Measurements from ENCODE around the gene MCF2L.
"Not testable (repeated sequence)": the region's sequence is repeated elsewhere in the genome, so short reads cannot be mapped to it uniquely, and the experiment has no call there.

Gene MCF2L

DNA sequence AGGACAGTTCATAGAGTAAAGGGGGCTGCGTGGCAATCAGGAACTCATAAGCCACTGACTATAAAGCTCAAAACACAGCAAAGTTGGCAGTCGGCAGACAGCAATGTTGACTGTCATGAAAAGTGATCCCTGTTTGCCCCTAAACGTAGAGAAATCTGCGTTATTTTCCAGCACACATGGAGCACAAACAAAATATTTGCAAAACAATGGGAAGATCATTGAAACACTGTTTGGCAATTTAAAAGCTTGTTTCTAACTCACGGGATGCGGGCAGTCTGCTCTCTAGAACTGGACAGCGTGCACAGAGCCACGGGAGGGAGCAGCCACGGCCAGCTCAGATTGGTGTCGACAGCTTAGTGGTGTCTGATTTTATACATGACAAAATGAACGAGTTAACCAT, 130.1 kb downstream of the MCF2L start:
- no peak for DNase-seq

DNA sequence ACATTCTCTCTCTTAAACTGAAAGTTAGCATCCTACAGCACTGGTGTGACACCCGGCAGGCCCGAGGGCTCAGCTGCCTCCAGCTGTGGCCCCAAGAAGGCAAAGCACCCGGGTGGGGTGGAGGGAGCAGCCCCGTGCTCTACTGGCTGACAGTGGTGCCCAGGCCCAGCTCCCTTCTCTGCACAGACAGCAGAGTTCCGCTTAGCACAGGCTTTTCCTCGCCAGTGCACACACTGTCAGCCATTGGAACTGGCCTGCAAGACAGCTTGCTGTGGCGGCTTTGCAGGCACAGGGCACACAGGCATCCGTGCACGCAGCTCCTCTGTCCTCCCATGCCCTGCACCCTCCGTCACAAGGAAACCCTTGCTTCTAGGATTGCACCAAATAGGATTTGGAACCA, 133.3 kb downstream of the MCF2L start:
- DNase-seq, result not testable (repeated sequence)

DNA sequence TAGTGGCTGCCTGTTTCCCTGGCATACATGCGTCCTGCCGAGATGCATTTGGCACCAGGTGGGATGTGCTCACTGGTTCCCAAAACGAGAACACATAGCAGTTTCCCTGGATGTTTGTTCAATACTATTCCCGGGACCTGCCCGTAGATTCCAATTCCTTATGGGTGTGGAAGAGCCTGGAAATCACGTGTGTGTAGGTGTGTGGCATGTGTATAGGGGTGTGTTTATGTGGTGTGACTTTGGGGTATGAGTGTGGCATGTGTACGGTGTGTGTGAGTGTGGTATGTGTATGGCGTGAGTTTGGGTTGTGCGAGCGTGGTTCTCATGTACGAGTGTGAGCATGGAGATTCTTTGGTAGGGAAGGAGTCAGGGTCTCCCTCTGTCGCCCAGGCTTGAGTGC, 133.7 kb downstream of the MCF2L start:
- no peak for DNase-seq

DNA sequence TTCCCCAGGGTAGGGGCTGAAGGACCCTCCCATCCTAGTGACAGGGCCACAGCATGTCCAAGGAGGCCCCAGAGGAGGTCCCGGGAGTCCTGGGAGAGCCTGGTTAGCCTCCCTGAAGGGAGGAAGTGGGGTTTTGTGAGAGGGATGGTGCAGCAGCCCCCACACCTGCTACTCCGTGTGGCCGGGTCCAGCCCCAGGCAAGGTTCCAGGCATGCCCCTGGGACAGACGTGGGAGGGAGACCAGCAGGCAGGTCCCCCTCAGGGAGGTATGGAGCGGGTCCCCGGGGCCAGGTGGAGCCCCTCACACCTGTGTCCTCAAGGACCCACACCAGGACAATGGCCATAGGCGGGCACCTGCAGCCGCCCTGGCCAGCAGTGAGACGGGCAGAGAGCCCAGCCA, 134.6 kb downstream of the MCF2L start:
- no peak for DNase-seq

DNA sequence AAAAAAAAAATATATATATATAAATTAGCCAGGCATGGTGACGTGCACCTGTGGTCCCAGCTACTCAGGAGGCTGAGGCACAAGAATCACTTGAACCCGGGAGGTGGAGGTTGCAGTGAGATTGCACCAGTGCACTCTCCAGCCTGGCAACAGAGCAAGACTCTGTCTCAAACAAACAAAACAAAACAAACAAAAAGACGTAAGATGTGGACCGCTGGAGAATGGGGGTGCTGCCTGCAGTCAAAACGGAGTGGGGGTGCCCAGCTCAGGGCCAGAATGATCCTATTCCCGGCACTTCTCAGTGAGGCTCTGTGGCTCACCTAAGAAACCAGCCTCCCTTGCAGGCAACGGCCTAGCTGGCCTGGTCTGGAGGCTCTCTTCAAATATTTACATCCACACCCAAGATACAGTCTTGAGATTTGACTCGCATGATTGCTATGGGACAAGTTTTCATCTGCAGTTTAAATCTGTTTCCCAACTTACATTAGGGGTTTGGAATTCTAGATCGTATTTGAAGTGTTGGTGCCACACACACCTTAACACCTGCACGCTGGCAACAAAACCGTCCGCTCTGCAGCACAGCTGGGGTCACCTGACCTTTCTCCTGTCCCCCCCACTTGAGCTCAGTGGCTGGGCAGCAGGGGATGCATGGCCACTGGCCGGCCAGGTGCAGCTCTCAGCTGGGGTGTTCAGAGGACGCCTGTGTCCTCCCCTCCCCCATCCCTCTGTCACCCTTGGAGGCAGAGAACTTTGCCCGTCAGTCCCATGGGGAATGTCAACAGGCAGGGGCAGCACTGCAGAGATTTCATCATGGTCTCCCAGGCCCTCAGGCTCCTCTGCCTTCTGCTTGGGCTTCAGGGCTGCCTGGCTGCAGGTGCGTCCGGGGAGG, 136.3 kb downstream of the MCF2L start, which contains the start of gene F7:
F7 (plus strand) TSS at position 760 of the 889 bp plus-strand sequence; CDS start at position 811, 51 bp downstream.
- DNase-seq, result peak; percentile 86

DNA sequence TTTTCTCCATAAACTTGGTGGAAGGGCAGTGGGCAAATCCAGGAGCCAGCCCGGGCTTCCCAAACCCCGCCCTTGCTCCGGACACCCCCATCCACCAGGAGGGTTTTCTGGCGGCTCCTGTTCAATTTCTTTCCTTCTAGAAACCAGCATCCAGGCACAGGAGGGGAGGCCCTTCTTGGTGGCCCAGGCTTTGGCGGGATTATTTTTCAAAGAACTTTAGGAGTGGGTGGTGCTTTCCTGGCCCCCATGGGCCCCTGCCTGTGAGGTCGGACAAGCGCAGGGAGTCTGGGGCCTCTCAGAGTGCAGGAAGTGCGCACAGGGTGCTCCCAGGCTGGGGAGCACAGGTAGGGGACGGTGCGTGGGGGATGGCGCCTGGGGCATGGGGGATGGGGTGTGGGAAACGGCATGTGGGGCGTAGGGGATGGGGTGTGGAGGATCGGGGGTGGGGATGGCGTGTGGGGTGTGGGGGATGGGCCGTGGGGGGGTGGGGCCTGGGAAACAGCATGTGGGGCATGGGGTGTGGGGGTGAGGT, 137.0 kb downstream of the MCF2L start:
- DNase-seq, result no peak

DNA sequence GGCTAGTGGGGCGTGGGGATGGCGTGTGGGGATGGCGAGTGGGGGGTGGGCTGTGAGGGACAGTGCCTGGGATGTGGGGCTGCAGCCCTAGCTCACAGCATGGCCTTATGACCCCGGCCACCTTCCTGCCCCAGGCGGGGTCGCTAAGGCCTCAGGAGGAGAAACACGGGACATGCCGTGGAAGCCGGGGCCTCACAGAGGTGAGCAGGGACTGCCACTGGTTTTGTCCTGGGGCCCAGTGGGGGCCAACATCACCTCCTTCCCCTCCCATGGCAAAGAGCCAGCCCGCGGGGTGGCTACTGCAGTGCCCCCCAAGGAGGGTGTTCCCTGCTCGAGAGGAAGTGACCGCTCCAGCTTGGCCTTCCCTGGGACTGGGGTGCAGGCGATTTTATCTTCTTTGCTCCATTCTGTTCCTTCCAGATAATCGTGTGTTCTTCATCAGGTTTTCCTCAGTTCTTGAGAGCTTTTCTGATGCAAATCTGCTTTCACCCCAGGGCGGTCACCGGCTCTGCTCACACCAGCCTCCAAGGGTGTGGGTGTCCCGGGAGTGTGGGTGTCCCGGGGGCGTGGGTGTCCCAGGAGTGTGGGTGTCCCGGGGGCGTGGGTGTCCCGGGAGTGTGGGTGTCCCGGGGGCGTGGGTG, 137.8 kb downstream of the MCF2L start:
- peak; percentile 31 for DNase-seq

DNA sequence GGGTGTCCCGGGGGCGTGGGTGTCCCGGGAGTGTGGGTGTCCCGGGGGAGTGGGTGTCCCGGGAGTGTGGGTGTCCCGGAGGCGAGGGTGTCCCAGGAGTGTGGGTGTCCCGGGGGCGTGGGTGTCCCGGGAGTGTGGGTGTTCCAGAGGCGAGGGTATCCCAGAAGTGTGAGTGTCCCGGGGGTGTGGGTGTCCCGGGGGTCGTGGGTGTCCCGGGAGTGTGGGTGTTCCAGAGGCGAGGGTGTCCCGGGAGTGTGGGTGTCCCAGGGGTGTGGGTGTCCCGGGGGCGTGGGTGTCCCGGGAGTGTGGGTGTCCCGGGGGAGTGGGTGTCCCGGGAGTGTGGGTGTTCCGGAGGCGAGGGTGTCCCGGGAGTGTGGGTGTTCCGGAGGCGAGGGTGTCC, 139.5 kb downstream of the MCF2L start:
- DNase-seq, result not testable (repeated sequence)

DNA sequence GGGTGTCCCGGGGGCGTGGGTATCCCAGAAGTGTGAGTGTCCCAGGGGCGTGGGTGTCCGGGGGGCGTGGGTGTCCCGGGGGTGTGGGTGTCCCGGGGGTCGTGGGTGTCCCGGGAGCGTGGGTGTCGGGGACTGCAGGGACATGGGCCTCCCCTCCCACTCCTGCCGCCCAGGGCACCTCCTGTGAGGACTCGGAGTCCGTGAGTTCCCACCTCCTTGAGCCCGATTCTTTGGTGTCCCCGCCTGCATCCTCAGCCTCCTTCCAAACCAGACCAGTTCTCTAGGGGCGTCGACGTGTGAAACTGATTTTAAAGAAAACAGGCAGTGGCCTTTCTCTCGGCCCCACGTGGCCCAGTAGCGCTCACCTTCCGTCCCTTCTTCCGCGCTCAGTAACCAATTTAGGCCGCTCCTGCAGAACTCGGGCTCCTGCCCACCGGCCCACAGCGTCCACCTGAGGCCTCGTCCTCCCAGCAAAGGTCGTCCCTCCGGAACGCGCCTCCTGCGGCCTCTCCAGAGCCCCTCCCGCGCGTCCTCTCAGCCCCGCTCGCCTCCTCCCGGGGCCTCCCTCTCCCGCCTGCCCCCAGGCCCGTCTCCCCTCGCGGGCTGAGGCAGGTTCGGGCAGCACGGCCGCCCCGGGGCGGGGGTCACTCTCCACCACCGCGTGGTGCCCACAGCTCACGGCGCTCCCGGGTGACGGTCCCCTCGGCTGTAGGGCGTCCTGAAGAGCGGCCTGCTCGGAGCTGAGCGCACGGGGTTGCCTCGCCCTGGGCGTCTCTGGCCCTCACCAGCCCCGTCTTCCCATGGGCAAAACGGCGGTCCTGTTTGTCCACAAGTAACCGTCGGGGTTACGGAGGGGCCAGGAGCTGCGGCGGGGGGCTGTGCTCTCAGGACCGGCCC, 140.4 kb downstream of the MCF2L start:
- DNase-seq, result peak; percentile 34

DNA sequence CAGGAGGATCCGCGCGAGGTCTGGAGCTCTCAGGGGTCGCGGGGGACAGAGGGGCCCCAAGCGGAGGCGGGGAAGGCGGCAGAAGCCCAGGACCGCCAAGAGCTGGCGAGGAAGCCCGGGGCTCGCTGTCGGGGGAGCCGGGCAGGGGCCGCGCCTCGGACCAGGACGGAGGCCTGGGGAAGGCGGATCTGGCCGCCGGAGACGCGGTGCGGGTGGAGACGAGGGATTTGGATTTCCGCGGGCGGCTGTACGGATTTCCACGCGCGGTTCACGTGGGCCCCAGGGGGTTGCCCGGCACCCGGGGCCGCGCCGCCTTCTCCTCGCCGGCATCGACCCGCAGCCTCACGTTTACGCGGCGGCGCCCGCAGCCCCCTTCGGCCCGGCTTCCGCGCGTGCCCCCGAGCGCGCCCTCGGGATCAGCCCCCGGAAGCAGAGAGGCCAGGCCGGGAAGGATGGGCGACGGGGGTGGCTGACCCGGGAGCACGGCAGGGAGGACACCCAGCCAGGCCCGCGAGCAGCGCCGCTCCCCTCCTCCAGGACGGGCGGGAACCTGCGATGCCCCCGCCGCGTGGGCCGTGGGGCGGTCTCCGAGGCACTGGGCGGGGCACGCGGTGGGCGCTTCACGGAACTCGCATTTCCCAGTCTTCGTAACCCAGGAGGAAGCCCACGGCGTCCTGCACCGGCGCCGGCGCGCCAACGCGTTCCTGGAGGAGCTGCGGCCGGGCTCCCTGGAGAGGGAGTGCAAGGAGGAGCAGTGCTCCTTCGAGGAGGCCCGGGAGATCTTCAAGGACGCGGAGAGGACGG, 141.2 kb downstream of the MCF2L start:
- peak; percentile 42 for DNase-seq

DNA sequence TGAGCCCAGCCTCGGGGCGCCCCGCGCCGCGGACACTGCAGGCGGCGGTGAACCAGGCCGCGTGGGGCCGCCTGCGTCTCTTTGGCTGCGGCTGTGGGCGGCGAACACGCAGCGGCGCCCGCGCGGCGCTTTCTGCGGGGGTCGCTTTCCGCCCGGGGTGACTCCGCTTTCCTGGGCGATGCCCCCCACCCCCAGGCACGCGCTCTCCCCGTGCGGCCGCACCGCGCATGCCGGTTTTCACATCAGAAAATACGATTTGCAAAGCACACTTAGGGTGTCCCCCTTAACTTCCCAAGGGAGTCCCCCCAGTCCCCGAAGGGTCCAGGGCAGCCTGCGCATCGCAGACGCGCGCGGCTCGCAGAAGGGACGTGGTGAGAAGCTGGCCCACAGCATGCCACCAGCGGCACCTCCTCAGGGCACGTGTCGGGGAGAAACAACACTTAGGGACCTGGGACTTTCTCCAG, 141.9 kb downstream of the MCF2L start:
- DNase-seq, result no peak

DNA sequence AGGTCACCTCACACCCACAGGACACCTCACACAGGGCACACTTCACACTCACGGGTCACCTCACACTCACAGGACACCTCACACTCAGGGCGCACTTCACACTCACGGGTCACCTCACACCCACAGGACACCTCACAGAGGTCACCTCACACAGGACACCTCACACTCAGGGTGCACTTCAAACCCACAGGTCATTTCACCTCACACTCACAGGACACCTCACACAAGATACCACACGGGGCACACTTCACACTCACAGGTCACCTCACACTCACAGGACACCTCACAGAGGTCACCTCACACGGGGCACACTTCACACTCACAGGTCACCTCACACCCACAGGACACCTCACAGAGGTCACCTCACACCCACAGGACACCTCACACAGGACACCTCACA, 142.8 kb downstream of the MCF2L start:
- not testable (repeated sequence) for DNase-seq

DNA sequence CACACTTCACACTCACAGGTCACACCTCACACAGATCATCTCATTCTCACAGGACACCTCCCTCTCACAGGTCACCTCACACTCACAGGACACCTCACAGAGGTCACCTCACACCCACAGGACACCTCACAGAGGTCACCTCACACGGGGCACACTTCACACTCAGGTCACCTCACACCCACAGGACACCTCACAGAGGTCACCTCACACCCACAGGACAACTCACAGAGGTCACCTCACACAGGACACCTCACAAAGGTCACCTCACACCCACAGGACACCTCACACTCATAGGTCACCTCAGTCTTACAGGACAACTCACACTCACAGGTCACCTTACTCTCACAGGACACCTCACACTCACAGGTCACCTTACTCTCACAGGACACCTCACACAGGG, 143.5 kb downstream of the MCF2L start:
- not testable (repeated sequence) for DNase-seq

DNA sequence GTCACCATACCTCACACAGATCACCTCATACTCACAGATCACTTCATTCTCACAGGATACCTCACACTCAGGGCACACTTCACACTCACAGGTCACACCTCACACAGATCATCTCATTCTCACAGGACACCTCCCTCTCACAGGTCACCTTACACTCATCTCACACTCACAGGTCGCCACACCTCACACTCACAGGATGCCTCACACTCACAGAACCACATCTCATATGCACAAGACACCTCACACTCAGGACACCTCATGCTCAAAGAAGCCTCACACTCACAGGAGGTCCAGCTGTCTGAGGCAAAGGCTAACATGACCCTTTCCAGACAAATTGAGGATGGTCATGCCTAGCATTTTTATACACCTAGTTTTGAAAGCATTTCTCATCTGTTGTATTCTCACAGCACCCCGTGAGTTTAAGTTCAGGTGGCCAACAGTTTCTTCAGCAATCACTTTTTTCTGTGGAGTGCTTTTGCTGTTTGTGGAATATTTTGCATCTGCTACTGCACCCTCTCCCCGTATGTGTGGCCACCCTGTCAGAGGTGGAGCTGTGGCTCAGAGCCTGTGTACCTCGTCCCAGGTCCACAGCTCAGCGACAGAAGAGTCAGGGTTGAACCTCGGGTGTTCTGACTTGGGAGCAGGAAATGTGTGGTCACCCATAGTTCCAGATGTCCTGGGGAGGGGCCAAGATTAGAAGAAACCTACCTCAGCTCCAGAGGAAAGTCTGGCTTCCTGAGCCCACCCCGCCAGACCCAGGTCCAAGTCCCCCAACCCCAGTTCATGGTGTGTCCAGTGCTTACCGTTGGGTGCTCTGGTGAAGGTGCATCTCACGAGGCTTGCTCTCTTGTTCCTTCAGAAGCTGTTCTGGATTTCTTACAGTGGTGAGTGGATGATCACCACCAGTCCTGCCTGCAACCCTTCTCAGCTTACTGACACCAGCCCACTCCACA, 144.2 kb downstream of the MCF2L start:
- no peak for DNase-seq

DNA sequence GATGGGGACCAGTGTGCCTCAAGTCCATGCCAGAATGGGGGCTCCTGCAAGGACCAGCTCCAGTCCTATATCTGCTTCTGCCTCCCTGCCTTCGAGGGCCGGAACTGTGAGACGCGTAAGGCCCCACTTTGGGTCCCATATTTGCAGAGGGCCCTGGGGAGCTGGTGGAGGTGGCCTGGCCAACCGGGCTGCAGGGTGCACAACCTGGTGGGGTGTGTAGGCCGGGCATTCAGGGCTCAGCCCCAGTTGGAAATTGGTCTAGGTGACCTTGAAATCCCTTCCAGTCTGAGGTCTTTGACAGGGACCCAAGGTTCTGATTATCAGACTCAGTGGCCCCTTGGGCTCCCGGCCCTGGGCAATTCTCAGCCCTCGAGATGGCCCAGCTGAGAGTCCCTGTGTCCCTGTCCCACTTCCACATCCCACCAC, 144.8 kb downstream of the MCF2L start:
- no peak for DNase-seq

DNA sequence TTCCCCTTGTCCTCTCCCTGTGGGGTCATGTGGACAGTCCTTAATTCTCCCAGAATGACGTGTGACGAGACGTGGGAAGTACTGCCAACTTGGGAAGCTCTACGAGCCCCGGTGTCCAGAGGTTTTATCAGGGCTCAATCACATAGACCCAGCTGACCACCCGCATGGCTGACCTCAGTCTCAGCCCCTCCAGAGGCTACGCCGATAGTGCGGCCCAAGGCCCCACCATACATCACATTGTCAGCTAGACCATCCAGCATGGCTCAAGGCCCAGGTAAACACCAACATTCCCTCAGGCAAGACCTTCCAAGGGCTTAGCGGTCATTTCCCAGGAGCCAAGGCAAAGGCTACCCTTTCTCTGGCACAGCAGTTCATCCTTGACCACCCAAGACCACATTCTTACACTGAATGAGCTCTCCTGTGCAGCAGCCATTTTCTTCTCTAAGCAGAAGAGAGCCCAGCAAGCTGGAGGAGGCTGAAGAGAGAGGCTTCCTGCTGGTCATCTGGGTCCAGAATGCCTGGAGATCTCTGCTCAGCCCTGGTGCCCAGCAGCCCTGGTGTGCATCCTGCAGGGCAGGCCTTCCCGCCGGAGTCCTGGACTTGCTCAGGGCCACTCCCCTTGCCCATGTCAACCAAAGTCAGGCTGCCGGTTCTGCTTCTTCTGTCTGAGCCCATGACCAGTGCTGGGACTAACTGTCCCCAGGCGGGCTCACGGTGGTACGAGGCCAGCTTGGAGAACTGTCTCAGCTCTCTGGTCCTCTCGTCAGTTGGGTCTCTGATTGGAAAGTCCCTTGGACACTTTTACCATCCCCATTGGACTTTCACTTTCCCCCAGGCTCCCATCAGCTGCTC, 145.7 kb downstream of the MCF2L start:
- no peak for DNase-seq

DNA sequence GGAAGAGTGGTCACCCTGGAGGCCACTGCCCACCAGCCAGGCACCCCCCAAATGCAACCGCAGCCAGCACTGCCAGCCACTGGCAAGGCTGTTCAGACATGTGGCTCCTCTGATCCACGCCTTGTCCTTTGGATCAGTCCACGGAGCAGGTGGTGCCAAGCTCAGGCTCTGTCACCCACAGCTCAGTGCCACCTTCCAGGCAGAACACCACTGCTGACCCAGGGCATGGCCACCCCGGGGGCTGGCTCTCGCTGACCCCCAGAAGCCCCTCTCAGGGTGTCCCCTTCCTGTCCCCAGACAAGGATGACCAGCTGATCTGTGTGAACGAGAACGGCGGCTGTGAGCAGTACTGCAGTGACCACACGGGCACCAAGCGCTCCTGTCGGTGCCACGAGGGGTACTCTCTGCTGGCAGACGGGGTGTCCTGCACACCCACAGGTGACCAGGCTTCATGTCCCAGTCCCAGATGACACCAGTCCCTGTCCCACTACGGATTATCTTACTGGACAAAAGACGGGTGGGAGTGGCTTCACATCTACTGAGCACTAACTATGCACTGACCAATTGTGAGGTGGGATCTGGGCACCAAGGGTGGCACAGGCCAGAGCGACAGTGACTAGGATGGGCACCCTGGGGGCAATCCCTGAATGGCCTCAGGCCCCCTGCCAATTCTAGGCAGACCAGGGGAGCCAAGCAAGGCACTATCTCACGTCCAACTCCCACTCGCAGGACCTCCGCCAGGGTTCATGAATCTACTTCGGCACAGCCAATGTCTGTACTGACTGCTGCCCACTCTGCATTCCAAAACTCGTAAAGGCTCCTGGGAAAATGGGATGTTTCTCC, 146.6 kb downstream of the MCF2L start:
- no peak for DNase-seq

DNA sequence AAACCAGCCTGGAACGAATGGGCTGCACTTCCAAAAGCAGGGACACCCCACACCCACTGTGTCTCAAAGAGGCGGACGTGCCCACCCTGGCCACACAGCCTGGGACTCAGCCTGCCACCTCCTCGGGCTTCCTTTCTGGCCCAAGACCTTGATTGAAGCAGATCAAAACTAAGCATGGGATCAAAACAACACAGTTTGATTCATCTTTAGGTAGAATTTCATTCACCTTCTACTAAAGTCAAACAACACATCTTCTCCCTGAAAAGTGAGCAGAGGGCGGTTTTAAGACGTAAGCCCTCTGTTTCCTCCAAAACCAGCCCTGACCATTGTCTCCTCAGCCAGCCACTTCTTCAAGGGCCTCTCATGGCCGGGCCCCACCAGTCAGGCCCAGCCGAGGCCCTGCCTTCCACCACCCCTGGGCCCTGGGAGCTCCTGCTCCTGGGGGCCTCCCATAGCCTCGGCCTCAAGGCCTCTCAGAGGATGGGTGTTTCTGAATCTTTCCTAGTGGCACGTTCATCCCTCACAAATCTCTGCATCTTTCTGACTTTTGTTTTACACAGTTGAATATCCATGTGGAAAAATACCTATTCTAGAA, 147.3 kb downstream of the MCF2L start:
- no peak for DNase-seq
